Activated T-helper 2 cell treated with anti-CD3 and anti-CD28 coated beads, Interferon-gamma antibody, Interleukin-2, Interleukin-4, amounts not matched to agents 10 μg/mL and 5 μg/mL and 100 μg/mL, durations not matched to agents 14 hours and 24 hours and 36 hours (primary cell): ENCODE measurements around the gene ZNF574. TPM values are rescaled to one million over a fixed set of nuclear protein-coding genes. Genes with fewer than 3 reads are reported as not detected.

Experiments
- DNase-seq: peaks from one replicate; pipeline ENCODE4 v3.0.0; 2021; ENCODE audit warnings: low spot score
- H3K27ac Mint-ChIP-seq: one replicate; pipeline ENCODE4 v1.8.0; 2021; ENCODE audit warnings: mixed read lengths
- H3K27me3 Mint-ChIP-seq: one replicate; pipeline ENCODE4 v1.8.0; 2021; ENCODE audit warnings: low read depth, mixed read lengths
- H3K36me3 Mint-ChIP-seq: one replicate; pipeline ENCODE4 v1.8.0; 2021; ENCODE audit warnings: low read depth, mixed read lengths
- H3K4me1 Mint-ChIP-seq: one replicate; pipeline ENCODE4 v1.8.0; 2021; ENCODE audit warnings: low read depth, mixed read lengths
- H3K4me3 Mint-ChIP-seq: one replicate; pipeline ENCODE4 v1.8.0; 2021; ENCODE audit warnings: low read depth, mild to moderate bottlenecking, moderate library complexity, mixed read lengths
- H3K9me3 Mint-ChIP-seq: one replicate; pipeline ENCODE4 v1.8.0; 2021; ENCODE audit warnings: mixed read lengths
- intact Hi-C: fragments of 100-400 bp; cut with micrococcal nuclease; formaldehyde crosslinking; loops from one replicate; pipeline ENCODE4 v1.15.1; 2023
- total RNA-seq: library from RNA; stranded (reverse); gene quantifications from 2 replicates; pipeline ENCODE4 v1.2.3, GENCODE V29; 2022

The ZNF574 gene
- total RNA-seq, 1 donor from 2014 or later: 16.6 TPM

GRCh38 chr19:42078538-42079275 lies 2.7 kb downstream of the ZNF574 start:
- no peaks in the 10 kb centered on the region for H3K27me3 Mint-ChIP-seq
- peaks cover 35% of the 10 kb centered on the region for H3K4me1 Mint-ChIP-seq
- H3K9me3 Mint-ChIP-seq: no peaks in the 10 kb centered on the region
- no peak for DNase-seq
- intact Hi-C loops: no loop called here
- no peak overlapping the region for H3K27ac Mint-ChIP-seq
- H3K36me3 Mint-ChIP-seq: peaks cover 41% of the 10 kb centered on the region
- H3K4me3 Mint-ChIP-seq: peak overlapping the region; percentile 91

- no peak for DNase-seq
- Mint-ChIP-seq H3K27me3 (no peaks in the 10 kb centered on the region), H3K36me3 (peaks cover 46% of the 10 kb centered on the region), H3K4me3 (no peak overlapping the region), H3K27ac (no peak overlapping the region), H3K4me1 (peaks cover 35% of the 10 kb centered on the region), H3K9me3 (no peaks in the 10 kb centered on the region)
- intact Hi-C loops: no loop called here
Observed at GRCh38 chr19:42079276-42079669, 3.3 kb downstream of the ZNF574 start.

GRCh38 chr19:42079886-42080763 lies 4.2 kb downstream of the ZNF574 start:
- no peak for DNase-seq
- Mint-ChIP-seq H3K4me3 (no peak overlapping the region), H3K27me3 (no peaks in the 10 kb centered on the region), H3K36me3 (peaks cover 47% of the 10 kb centered on the region), H3K27ac (no peak overlapping the region), H3K4me1 (peaks cover 33% of the 10 kb centered on the region), H3K9me3 (no peaks in the 10 kb centered on the region)
- intact Hi-C loops: no loop called here

- intact Hi-C loops: no loop called here
- H3K9me3 Mint-ChIP-seq: no peaks in the 10 kb centered on the region
- peaks cover 50% of the 10 kb centered on the region for H3K36me3 Mint-ChIP-seq
- H3K27ac Mint-ChIP-seq: no peak overlapping the region
- peaks cover 29% of the 10 kb centered on the region for H3K4me1 Mint-ChIP-seq
- DNase-seq: no peak
- H3K4me3 Mint-ChIP-seq: no peak overlapping the region
- H3K27me3 Mint-ChIP-seq: no peaks in the 10 kb centered on the region
Observed at GRCh38 chr19:42080764-42081375, 4.9 kb downstream of the ZNF574 start.

- no peak for DNase-seq
Observed at GRCh38 chr19:42081584-42082203, 5.7 kb downstream of the ZNF574 start.

GRCh38 chr19:42083537-42083936 lies 7.6 kb downstream of the ZNF574 start:
- no peak overlapping the region for H3K27ac Mint-ChIP-seq
- no peak overlapping the region for H3K4me3 Mint-ChIP-seq
- H3K4me1 Mint-ChIP-seq: peaks cover 11% of the 10 kb centered on the region
- DNase-seq: no peak
- no peaks in the 10 kb centered on the region for H3K9me3 Mint-ChIP-seq
- peaks cover 34% of the 10 kb centered on the region for H3K36me3 Mint-ChIP-seq
- intact Hi-C loops: no loop called here
- H3K27me3 Mint-ChIP-seq: no peaks in the 10 kb centered on the region

More at GRCh38 chr19:42081584-42082203, 5.7 kb downstream of the ZNF574 start:
- H3K27me3 Mint-ChIP-seq: no peaks in the 10 kb centered on the region
- H3K27ac Mint-ChIP-seq: no peak overlapping the region
- intact Hi-C loops: no loop called here
- no peaks in the 10 kb centered on the region for H3K9me3 Mint-ChIP-seq
- peaks cover 50% of the 10 kb centered on the region for H3K36me3 Mint-ChIP-seq
- H3K4me3 Mint-ChIP-seq: no peak overlapping the region
- peaks cover 26% of the 10 kb centered on the region for H3K4me1 Mint-ChIP-seq

- peaks cover 22% of the 10 kb centered on the region for H3K4me1 Mint-ChIP-seq
- H3K4me3 Mint-ChIP-seq: no peak overlapping the region
- H3K27me3 Mint-ChIP-seq: no peaks in the 10 kb centered on the region
- no peaks in the 10 kb centered on the region for H3K9me3 Mint-ChIP-seq
- DNase-seq: no peak
- H3K27ac Mint-ChIP-seq: peak overlapping the region; percentile 5
- H3K36me3 Mint-ChIP-seq: peaks cover 34% of the 10 kb centered on the region
- intact Hi-C loops: no loop called here
Observed at GRCh38 chr19:42086188-42086736, 10.3 kb downstream of the ZNF574 start.

GRCh38 chr19:42086770-42087550 lies 11.0 kb downstream of the ZNF574 start:
- Mint-ChIP-seq H3K9me3 (no peaks in the 10 kb centered on the region), H3K27ac (no peak overlapping the region), H3K27me3 (no peaks in the 10 kb centered on the region), H3K4me3 (no peak overlapping the region), H3K4me1 (peaks cover 17% of the 10 kb centered on the region), H3K36me3 (peaks cover 27% of the 10 kb centered on the region)
- DNase-seq: no peak
- intact Hi-C loops: no loop called here

- Mint-ChIP-seq H3K27ac (peak overlapping the region; percentile 22), H3K27me3 (no peaks in the 10 kb centered on the region), H3K9me3 (no peaks in the 10 kb centered on the region), H3K36me3 (peaks cover 30% of the 10 kb centered on the region), H3K4me3 (no peak overlapping the region), H3K4me1 (peaks cover 17% of the 10 kb centered on the region)
- DNase-seq: no peak
- intact Hi-C loops: no loop called here
Observed at GRCh38 chr19:42088471-42089190, 12.7 kb downstream of the ZNF574 start.

GRCh38 chr19:42089191-42089750 lies 13.3 kb downstream of the ZNF574 start:
- DNase-seq: no peak
- Mint-ChIP-seq H3K27me3 (no peaks in the 10 kb centered on the region), H3K9me3 (no peaks in the 10 kb centered on the region), H3K36me3 (peaks cover 29% of the 10 kb centered on the region), H3K4me3 (no peak overlapping the region), H3K4me1 (peaks cover 17% of the 10 kb centered on the region), H3K27ac (no peak overlapping the region)
- intact Hi-C loops: no loop called here

- H3K36me3 Mint-ChIP-seq: peaks cover 34% of the 10 kb centered on the region
- intact Hi-C loops: no loop called here
- H3K4me3 Mint-ChIP-seq: no peak overlapping the region
- no peaks in the 10 kb centered on the region for H3K9me3 Mint-ChIP-seq
- no peak overlapping the region for H3K27ac Mint-ChIP-seq
- peaks cover 17% of the 10 kb centered on the region for H3K4me1 Mint-ChIP-seq
- H3K27me3 Mint-ChIP-seq: no peaks in the 10 kb centered on the region
- DNase-seq: no peak
Observed at GRCh38 chr19:42089772-42090171, 13.8 kb downstream of the ZNF574 start.
